K562 (cell line): ENCODE data around the gene CPED1. TPM values are rescaled to one million over a fixed set of nuclear protein-coding genes. Genes with fewer than 3 reads are reported as not detected.
A peak's percentile ranks its signal among the peaks of the same experiment; 100 is the strongest.

Experiments
- CHD1 ChIP-seq: fragments of 200-600 bp; sonication (generic); IDR thresholded peaks from one replicate; pipeline ENCODE4 v1.6.1; 2012; ENCODE audit warnings: mild to moderate bottlenecking, moderate library complexity, low read length, inconsistent platforms
- HDAC3 ChIP-seq: fragments of 450-650 bp; IDR thresholded peaks from 2 replicates; pipeline ENCODE4 v1.6.1; 2018; ENCODE audit warnings: borderline replicate concordance, mild to moderate bottlenecking, moderate library complexity; ENCODE audit not compliant: partially characterized antibody
- MITF ChIP-seq: IDR thresholded peaks from 2 replicates; pipeline ENCODE4 v1.6.1; 2014; ENCODE audit warnings: antibody characterized with exemption
- NUFIP1 ChIP-seq: fragments of 450-650 bp; IDR thresholded peaks from 2 replicates; pipeline ENCODE4 v1.6.1; 2018; ENCODE audit not compliant: partially characterized antibody
- OTX1 ChIP-seq: fragments of 450-650 bp; formaldehyde crosslinking; IDR thresholded peaks from 2 replicates; pipeline ENCODE4 v1.4.0; 2022; ENCODE audit warnings: mild to moderate bottlenecking
- POLR3G ChIP-seq: IDR thresholded peaks from 2 replicates; pipeline ENCODE4 v1.6.1; 2011; ENCODE audit not compliant: insufficient read length, insufficient replicate concordance; ENCODE audit errors: extremely low read depth
- PREB ChIP-seq: sonication (generic); formaldehyde crosslinking; IDR thresholded peaks from 2 replicates; pipeline ENCODE4 v1.8.1; 2023; ENCODE audit warnings: mild to moderate bottlenecking, missing genetic modification reagents
- SIN3A ChIP-seq, 2 experiments: fragments of 150-350 bp in 1 of 2; IDR thresholded peaks; 2 replicates each; pipeline ENCODE4 v1.6.1; 2011 to 2016; ENCODE audit warnings: borderline replicate concordance in 2 of 2, low read depth in 2 of 2, low read length in 2 of 2, mild to moderate bottlenecking in 2 of 2, moderate library complexity in 2 of 2; ENCODE audit not compliant: control insufficient read depth in 1 of 2
- STAG1 ChIP-seq: sonication (generic); formaldehyde crosslinking; IDR thresholded peaks from 2 replicates; pipeline ENCODE4 v1.5.0; 2020; ENCODE audit warnings: missing genetic modification reagents, borderline replicate concordance
- TCFL5 ChIP-seq: fragments of 250-450 bp; sonication (Bioruptor Pico); conservative IDR thresholded peaks from 2 replicates; pipeline ENCODE4 v1.6.1; 2021; ENCODE audit warnings: mild to moderate bottlenecking, moderate library complexity, matching md5 sums
- ZBTB26 ChIP-seq: fragments of 450-650 bp; formaldehyde crosslinking; IDR thresholded peaks from 2 replicates; pipeline ENCODE4 v1.4.0; 2022; ENCODE audit warnings: missing genetic modification characterization
- ZBTB34 ChIP-seq: fragments of 250-450 bp; sonication (Bioruptor Pico); IDR thresholded peaks from 2 replicates; pipeline ENCODE4 v1.8.0; 2021; ENCODE audit warnings: mild to moderate bottlenecking, moderate library complexity
- ZFP91 ChIP-seq: sonication (generic); formaldehyde crosslinking; IDR thresholded peaks from 2 replicates; pipeline ENCODE4 v1.8.0; 2022; ENCODE audit warnings: mild to moderate bottlenecking, missing genetic modification reagents
- ZNF165 ChIP-seq: fragments of 250-450 bp; sonication (Bioruptor Pico); IDR thresholded peaks from 2 replicates; pipeline ENCODE4 v1.4.0; 2020; ENCODE audit warnings: borderline replicate concordance
- ZNF184 ChIP-seq: sonication (generic); formaldehyde crosslinking; IDR thresholded peaks from 2 replicates; pipeline ENCODE4 v1.5.0; 2020; ENCODE audit warnings: missing genetic modification reagents
- polyA plus RNA-seq, 8 experiments: library from polyadenylated mRNA; depleted of rRNA in 4 of 8; stranded (reverse) in 5 of 8; unstranded in 3 of 8; fragments of >200 nt; fragmentation: Nextera tagmentation in 2 of 8; fragmentation: Illumina TruSeq in 1 of 8; extraction: Ambion mirVana in 2 of 8; extraction: Trizol in 1 of 8; gene quantifications; 2 replicates each; pipeline versions ENCODE4 v1.2.1 to v1.2.3, GENCODE V29; 2011 to 2014; ENCODE audit warnings: inconsistent platforms in 1 of 8, missing spikeins in 1 of 8
- total RNA-seq, 7 experiments: library from RNA; depleted of rRNA in 6 of 7; stranded (reverse); fragments of >200 nt in 6 of 7; fragmentation: Illumina TruSeq in 2 of 7; extraction: Trizol in 2 of 7; gene quantifications; 2 replicates each; pipeline versions ENCODE4 v1.2.1 to v1.2.3, GENCODE V29; 2011 to 2021; ENCODE audit warnings: low replicate concordance in 1 of 7

The CPED1 gene
- total and polyA plus RNA-seq, 9 of the 15 experiments (the other 6 are each of a cell fraction or from before 2014, with no cell fraction given): 195 to 393 (median 290) TPM

- no peak for TF ChIP-seq MITF
- TF ChIP-seq ZNF184 (CRISPR knock-in tag): no peak
- no peak for TF ChIP-seq STAG1 (CRISPR knock-in tag)
- no peak for TF ChIP-seq SIN3A (IDR thresholded peaks at IDR 0.05; ENCODE audit: borderline replicate concordance in 2 of 2, control insufficient read depth in 1 of 2, low read depth in 2 of 2, low read length in 2 of 2)
- TF ChIP-seq ZBTB26 (CRISPR knock-in tag): 0 out of 2 replicates have a peak, but pooled peaks have one; percentile 48
- TF ChIP-seq ZNF165 (CRISPR knock-in tag): no peak
- no peak for TF ChIP-seq NUFIP1
- no peak for TF ChIP-seq PREB
- 0 out of 2 replicates have a peak, but pooled peaks have one; percentile 9 for TF ChIP-seq OTX1 (CRISPR knock-in tag)
- TF ChIP-seq POLR3G: no peak
- TF ChIP-seq ZFP91: no peak
- TF ChIP-seq CHD1: no peak
- no peak for TF ChIP-seq TCFL5
- no peak for TF ChIP-seq HDAC3
- no peak for TF ChIP-seq ZBTB34 (CRISPR knock-in tag)
These were observed 96.3 kb downstream of the CPED1 start (continued) for GRCh38 chr7:121084748-121085336.
